Measurements from ENCODE around the gene OGT.
A peak's percentile ranks its signal among the peaks of the same experiment; 100 is the strongest.
"Not testable (repeated sequence)": the region's sequence is repeated elsewhere in the genome, so short reads cannot be mapped to it uniquely, and the experiment has no call there.

OGT gene

DNA sequence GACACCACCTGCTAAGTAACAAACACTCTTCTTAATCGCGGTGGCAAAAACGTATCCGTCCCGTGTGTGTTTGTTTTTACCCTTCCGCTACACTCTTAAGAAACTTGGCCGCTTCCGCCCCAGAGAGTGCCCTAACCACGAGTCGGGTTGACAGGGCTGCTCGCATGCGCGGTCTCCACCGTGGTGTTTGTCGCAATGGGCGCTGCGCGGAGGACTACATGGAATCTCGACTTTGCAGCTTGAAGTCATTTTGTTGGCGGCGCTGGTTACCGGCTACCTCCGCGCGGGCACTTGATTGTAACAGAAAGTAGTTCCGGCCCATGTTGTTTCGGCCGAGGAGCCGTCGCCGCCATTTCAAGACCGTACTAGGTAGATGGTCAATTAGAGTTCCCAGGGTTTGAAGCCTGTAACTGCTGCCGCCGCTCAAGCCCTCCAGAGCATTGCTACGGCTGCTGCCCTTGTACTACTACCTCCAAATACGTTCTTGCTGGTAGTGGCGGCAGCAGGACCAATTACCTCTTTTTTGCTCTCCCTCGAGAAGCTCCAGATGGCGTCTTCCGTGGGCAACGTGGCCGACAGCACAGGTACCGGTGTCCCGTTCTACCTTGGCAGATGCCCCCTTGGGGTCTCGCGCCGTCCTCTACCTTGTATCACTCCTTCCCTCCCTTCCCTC, at the start of gene OGT:
Gene OGT, plus strand, starts transcription at position 352 of the 673 bp plus-strand sequence. Its CDS starts 196 bp downstream, at position 548.
- DNase-seq = peak; percentile 79 to 93 (median 91)

DNA sequence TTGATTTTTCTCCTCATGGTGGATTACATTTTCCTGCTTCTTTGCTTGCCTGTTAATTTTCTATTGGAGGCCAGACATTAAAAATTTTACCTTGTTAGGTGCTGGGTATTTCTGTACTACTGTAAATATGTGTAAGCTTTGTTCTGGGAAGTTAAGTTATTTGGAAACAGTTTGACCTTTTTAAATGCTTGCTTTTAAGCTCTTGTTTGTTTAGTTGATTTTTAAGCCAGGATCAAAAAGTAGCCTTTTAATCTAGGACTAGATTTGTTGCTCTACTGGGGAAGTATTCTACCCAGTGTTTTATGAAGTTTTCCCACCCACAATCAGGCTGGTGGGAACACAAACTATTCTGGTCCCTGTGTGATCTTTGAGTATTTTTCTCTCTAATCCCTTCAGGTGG, 45.1 kb upstream of the OGT start:
- no peak for DNase-seq

DNA sequence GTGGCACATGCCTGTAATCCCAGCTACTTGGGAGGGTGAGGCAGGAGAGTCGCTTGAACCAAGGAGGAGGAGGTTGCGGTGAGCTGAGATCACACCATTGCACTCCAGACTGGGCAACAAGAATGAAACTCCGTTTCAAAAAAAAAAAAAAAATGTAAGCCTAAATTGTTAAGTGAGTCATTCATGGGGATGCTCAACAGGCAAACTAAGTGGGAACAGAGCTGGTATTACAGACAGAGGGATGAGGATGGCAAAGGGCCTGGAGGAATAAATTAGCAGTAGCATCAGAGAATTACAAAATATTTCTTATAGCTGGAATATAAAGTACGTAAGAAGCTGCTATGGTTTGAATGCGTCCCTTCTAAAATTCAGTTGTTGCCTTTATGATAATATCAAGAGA, 43.4 kb upstream of the OGT start:
- DNase-seq = no peak

DNA sequence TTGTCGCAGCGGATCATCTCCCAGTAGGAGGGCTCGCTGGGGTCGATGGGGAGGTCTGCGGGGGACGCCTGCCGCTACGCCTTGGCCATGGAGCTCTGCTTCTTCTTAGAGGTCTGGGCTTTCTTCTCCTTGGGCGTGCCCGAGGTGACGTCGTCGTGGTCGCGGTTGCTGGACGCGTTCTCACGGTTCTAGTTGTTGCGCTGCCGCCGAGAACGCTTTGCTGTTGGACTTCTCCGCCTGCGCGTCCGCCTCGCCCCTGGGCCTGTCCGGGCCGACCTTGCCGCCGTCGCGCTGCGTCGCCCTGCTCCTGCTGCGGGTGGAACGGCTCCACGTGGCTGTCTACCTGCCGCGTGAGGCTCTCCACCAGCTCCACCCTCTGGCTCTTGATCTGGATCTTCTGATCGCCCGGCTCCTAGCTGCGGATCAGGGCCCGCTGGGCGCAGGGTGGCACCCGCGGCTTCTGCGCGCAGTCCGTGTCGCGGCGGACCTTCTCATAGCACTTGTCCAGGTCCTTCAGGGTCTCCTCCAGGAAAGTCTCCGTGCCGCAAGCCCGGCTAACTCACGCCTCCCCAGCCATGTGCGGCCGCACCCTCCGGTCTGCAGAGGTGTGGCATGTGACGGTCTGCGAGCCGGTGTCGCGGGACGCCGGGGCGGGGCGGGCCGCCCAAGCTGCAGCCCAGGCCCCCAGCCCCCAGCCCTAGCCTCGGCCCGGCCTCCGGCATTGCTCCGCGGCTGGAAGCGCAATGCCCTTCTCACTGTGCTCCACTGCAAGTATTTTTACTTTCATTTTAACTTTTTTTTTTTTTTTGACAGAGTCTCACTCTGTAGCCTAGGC, 40.5 kb upstream of the OGT start:
- DNase-seq = peak; percentile 7 to 63 (median 36)

DNA sequence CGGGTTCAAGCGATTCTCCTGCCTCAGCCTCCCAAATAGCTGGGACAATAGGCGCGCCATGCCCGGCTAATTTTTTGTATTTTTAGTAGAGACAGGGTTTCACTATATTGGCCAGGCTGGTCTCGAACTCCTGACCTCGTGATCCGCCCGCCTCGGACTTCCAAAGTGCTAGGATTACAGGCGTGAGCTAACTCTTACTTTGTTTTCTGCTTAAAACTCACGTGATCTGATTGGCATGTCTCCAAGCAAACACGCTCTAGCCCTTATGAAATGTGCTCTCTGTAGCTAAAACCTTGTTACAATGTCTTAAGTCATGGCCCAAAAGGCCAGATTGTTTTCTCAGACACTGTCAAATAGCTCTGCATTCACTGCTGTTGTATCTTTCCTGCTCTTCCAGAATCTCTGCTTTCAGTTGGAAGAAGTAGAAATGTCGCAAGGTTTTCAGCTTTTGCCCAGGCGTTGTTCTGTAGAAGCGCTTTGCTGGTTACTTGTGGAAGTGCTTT, 39.7 kb upstream of the OGT start:
- DNase-seq = no peak

DNA sequence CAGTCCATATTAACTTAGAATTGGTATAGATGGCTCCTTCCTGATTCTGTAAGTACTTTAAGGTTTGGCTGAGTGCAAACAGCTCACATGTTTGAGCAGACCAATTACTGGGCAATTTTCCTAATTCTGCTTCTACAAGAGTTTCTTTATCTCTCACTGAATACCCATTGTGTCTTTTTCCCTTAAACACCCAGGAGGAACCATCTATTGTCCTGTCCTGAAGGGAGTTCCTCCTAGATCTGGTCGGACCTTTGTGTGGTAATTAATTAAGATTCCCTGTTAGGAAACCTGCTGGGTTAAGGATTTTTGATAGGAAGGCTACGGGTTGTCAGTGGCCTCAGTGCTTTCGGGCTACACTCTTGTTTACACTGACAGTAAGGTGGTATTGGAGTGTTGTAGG, 36.9 kb upstream of the OGT start:
- not testable (repeated sequence) for DNase-seq

DNA sequence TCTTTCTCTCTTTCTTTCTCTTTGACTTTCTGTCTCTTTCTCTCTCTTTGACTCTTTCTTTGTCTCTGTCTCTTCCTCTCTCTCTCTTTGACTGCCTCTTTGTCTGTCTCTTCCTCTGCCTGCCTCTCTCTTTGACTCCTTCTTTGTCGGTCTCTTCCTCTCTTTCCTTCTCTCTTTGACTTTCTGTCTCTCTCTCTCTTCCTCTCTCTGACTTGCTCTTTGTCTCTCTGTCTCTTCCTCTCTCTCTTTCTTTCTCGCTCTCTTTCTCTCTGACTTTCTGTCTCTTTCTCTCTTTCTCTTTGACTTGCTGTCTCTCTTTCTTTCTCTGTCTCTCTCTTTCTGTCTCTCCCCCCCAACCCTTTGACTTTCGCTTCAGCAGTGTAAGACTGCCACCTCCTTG, 36.4 kb upstream of the OGT start:
- DNase-seq = no peak

DNA sequence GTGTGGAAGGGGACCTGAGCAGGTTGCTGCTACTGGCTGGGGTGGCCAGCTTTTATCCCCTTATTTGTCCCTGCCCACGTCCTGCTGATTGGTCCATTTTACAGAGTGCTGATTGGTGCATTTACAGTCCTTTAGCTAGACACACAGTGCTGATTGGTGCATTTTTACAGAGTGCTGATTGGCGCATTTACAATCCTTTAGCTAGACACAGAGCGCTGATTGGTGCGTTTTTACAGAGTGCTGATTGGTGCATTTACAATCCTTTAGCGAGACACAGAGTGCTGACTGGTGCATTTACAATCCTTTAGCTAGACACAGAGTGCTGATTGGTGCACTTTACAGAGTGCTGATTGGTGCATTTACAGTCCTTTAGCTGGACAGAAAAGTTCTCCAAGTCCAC, 30.8 kb upstream of the OGT start:
- not testable (repeated sequence) for DNase-seq

DNA sequence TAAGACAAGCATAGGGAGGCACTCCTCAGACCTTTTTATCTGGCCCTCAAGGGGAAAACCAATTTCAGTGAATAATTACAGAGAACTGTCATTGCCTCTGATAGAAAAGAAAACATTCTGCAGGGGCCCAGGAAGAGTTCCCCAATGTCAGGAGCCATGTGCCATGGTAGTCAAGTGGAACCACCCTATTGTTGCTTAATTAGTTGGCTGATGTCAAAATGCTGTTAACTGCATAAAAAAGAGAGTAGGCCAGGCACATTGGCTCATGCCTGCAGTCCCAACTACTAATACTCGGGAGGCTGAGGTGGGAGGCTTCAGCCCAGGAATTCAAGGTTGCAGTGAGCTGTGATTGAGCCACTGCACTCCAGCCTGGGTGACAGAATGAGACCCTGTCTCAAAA, 28.6 kb upstream of the OGT start:
- DNase-seq = no peak

DNA sequence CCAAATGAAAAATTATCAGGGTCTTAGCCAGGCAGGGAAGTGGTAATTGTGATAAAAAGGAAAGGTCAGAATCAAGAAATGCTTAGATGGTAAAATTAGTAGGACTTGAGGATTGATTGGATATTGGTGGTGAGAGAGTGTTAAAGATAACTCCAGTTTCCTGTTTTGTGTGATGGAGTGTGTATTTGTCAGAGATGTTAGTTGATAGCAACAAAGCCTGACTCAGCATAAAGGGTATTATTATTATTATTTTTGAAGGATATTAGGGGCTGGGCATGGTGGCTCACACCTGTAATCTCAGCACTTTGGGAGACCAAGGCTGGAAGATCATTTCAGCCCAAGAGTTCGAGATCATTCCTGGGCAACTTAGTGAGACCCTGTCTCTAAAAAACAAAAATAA, 23.6 kb upstream of the OGT start:
- DNase-seq = no peak

DNA sequence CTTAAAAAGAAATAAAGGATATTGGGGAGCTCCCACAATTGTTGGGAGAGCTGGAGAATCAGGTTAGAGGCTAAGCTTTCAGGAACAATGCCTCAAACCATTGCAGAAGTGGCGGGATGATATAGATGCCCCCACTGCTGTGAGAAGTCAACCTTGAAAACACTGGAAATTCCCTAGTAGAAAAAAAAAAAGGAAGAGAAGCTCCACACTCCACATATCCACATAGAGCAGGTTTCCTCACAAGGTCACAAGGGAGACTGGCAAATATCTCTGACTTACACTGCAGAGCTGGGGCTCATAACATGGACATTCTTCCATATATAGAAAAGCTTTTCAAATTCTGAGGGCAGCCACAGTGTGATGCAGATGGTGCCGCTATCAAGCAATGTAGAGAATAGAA, 22.7 kb upstream of the OGT start:
- no peak for DNase-seq

DNA sequence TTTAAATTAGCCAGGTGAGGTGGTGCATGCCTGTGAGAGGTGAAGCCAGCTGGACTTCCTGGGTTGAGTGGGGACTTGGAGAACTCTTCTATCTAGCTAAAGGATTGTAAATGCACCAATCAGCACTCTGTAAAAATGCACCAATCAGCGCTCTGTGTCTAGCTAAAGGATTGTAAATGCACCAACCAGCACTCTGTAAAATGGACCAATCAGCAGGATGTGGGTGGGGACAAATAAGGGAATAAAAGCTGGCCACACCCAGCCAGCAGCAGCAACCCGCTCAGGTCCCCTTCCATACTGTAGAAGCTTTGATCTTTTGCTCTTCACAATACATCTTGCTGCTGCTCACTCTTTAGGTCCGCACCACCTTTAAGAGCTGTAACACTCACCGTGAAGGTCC, 19.2 kb upstream of the OGT start:
- not testable (repeated sequence) for DNase-seq

DNA sequence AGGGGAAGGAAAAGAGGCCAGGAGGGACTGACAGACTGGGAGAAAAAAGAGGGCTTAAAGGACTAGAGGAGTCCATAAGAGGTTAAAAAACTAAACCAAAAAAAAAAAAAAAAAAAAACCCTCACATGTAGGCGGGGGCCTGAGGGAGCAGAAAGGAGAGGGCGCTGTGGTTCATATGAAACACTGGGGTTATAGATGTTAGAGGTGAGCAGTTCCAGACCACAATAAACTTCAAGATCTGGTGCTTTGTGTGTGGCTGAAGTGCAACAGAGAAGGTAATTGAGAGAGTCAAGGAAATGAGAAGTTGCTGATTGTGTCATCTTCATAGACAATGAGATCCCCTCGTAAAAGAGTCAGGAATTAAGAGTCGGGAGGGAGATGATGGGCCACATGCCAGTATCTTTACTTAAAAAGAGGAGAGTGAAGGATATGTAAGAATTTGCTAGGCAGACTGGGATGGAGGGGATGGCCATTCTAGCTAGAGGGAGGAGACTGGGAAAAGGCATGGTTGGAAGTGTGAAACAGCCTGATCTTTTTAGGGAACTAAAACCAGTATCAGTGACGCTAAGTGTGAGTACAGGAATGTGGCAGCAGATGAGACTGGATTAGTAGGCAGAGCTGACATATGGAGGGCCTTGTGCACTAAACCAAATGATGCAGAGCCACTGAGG, 18.4 kb upstream of the OGT start:
- peak in 5 of 6 experiments; percentile 7 to 43 (median 13) for DNase-seq

DNA sequence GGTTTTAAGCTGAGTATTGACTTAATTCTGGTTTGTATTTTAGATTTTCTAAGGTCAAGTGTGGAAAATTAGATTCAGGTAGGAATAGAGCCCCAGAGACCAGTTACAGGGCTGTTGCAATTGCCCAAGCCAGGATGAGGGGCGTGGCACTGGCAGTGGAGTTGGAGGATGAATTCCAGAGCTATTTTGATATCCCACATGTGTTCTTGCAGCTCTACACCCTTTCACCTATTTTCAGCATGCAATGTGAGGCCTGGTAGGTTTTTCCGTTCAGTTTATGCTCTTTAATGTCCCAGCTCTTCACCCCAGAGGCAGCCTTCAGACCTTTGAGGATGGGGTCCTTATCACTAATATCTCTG, 17.9 kb upstream of the OGT start:
- DNase-seq = no peak

DNA sequence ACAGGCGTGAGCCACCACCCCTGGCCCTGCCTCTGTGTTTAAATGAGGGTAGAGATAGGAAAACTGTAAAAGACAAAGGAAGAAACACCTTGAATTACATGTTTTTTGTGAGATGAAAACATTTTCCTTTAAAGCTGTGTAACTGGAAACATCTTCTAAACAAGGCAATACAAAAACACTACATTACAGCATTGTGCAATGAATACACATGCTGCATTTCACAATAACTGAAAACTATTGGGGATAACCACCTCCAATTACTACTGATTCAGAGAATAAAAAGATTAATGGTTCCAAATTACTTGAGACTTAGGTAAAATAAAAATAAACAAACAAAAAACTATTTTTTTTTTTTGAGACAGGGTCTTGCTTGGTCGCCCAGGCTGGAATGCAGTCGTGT, 7.6 kb upstream of the OGT start:
- no peak for DNase-seq

DNA sequence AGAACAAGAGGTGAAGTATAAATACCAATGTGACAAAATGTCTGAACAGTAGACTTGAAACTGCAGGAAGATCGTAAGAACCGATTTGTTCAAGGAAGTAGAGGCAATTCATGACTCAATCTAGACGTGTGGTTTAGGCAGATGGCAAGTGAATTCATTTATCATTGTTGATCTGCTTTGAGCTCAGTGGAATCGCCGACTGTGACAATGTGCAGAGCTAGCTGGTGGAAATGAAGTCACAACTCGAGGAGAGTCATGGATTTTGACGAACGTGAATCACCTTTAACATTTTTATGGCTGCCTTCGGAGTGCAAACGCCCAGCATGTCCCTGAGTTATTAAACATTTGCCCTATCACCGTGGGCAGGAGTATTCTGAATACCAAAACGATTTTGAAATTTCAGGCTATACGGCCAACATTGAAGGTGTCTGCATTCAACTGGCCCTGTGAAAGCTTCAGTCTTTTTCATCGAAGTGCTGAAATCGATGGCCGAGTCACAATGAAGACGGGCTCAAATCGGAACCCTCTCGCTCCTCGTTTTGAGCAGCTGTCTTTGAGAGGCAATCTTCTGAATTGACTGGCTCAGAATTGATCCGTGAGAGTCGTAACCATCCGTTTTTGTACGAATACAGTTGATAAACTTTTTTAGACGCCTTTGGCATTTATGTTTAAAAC, 689 bp upstream of the OGT start:
- DNase-seq = peak; percentile 25 to 77 (median 66)

DNA sequence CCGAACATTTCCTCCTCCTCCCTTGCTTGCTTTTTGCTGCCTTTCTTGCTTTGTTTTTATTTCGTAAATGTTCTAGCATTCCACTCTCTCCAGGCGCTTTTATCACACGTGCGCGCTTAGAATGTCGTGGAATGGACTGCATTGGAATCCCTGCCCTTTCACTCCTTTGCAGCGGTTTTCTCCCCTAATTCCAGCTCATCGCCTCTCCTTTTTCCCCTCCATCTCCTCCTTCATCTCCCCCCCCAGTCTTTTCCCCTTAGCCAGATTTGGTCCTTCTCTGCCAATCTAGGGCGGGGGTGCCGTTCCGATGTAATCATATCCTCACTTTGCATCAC, 579 bp downstream of the OGT start:
- DNase-seq = no peak

DNA sequence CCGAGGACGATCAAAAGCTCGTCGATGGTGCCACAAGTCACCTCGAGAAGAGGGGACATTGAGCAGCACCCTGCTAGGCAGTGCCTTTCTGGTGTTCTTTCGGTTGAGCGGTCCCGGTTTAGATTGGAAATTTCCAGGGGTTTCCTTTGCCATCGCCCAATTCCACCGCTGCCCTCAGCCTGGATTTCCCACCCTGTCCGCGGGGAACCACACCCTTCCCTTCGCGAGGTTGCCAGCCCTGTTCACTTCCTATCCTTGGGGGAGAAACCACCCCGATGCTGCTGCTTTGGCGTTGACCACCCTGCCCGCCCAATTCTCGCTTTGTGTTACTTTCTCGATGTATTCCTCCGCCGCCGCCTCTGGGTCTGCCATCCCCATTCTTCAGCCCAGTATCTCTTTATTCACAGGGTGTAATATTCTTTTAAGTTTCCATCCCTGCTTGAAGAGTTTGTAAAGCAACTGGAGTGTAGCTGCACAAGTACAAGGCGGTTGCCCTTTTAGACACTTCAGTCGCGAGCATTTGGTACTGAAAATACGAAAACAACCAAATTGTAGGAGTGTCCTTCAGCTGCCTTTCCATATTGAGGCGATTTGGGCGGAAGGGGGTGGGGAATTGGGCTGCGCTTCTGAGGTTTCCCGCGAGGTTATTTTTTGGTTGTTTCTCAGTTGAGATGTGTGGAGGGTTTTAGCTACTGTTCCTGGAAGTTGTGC, 1.1 kb downstream of the OGT start:
- DNase-seq = peak; percentile 20 to 77 (median 50)

DNA sequence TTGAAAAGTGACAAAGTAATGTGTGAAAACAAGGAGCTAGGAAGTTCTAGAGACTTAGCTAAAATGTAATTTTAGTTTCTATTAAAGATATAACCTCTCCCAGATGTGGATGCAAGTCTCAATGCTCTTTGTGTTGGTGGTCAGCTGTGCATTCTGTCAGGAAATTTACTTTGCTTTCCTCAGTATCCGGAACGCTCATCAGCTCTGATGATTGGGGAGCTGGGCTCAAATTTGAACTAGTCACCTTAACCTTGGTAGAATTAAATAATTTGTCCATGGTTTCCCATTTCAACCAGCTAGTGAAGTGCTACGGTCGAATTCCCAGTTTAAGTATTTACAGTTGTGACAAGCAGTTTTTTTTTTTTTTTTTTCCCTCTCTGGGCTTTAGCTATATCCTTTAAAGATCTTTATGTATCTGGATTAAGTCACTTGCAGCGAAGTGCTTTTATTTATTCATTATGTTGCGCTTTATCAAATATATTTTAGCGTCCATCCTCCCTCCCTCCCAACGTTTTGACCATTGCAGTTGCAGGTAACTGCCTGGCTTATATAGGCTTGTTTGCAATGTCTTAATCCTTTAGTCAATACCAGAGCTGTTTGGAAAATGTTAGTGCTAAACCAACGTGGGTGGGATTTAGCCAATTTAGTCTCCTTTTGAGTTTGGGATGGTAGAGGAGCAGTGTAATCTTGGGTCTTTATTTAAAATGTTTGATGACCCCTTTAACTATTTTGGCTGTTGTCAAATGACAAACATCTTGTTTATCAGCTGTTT, 2.1 kb downstream of the OGT start:
- no peak for DNase-seq

DNA sequence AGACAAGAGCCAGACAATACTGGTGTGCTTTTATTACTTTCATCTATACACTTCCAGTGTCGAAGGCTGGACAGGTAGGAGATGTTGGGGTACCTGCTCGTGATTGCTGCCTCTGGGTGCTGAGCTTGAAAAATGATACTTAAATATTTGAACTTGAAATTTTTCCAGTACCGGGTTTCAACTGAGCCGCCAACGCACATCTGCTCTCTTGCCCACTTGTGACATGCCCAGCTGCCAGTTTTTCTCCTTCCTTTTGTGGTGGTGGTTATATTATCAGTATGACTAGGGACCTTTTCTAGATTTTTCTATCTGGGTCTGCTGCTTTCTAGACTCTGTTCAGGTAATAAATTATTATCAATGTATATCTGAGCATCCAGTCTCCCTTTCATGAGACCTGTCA, 3.4 kb downstream of the OGT start:
- no peak for DNase-seq

DNA sequence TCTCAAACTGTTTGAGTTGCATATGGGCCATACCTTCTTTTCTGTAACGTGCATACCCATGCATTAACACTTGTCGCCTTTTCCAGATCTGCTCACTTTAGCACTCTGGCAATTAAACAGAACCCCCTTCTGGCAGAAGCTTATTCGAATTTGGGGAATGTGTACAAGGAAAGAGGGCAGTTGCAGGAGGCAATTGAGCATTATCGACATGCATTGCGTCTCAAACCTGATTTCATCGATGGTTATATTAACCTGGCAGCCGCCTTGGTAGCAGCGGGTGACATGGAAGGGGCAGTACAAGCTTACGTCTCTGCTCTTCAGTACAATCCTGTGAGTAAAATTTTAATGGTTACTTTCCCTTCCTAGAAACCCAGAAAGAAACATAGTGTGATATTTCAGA, 4.8 kb downstream of the OGT start:
- no peak for DNase-seq

DNA sequence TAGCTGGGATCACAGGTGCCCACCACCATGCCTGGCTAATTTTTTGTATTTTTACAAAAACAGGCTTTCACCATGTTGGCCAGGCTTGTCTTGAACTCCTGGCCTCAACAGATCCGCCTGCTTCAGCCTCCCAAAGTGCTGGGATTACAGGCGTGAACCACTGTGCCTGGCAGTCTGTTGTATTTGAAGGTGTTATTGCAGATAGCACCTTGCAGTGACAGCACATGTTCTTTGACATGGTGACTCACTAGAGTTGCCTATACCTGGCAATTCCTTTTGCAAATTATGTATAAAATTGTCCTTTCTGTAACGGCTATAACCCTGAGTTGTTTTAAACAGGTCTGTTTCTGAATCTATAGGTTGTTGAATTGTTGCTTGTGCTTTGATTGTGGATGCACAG, 7.9 kb downstream of the OGT start:
- no peak for DNase-seq

All from stimulated activated naive CD4-positive, alpha-beta T cell (primary cell).